ENCODE results near the gene IKZF1.

DNA sequence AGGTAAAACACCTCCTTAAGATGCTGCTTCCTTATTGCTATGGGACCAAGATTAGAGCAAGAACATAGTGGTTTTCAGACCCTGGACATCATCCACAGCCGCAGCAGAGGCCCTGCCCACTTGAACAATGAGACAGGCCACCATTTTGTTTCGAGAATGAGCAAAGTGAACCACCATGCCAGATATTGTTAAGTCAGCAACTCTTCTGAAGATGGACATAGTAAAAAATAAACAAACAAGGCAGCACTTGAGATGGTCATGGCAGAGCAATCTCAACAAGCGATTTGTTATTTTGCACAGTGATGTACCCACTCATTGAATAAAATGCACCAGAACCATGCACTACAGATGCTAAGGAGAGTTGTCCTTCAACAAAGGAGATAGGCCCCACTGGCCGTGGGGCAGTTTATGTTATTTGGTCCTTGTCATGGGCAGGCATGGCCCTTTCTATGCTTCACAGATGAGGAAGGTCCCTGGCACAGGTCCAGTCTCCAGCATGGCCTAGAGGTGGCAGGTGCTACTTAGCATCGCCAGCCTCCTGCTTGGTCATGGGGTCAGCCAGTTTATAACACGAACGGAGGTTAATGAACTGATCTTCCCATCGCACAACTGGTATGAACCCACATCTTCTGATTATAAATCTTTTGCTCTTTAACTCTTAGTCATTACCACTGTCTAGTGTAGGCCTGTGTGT is 44.1 kb downstream of the IKZF1 start:
- TF ChIP-seq, protein P1, sequence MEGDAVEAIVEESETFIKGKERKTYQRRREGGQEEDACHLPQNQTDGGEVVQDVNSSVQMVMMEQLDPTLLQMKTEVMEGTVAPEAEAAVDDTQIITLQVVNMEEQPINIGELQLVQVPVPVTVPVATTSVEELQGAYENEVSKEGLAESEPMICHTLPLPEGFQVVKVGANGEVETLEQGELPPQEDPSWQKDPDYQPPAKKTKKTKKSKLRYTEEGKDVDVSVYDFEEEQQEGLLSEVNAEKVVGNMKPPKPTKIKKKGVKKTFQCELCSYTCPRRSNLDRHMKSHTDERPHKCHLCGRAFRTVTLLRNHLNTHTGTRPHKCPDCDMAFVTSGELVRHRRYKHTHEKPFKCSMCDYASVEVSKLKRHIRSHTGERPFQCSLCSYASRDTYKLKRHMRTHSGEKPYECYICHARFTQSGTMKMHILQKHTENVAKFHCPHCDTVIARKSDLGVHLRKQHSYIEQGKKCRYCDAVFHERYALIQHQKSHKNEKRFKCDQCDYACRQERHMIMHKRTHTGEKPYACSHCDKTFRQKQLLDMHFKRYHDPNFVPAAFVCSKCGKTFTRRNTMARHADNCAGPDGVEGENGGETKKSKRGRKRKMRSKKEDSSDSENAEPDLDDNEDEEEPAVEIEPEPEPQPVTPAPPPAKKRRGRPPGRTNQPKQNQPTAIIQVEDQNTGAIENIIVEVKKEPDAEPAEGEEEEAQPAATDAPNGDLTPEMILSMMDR (IDR thresholded peaks at IDR 0.05; ENCODE audit: low read length), result no peak
- TF ChIP-seq EZH2phosphoT487 (IDR thresholded peaks at IDR 0.05; ENCODE audit: low read length), result no peak

All from MM.1S (cell line).